Measurements from ENCODE around the gene LYRM1. TPM values are rescaled to one million over a fixed set of nuclear protein-coding genes. Genes with fewer than 3 reads are reported as not detected.
A peak's percentile ranks its signal among the peaks of the same experiment; 100 is the strongest.

The LYRM1 gene
- total RNA-seq, 2 experiments from 2014 or later, result 26.5 to 28.0 TPM

DNA sequence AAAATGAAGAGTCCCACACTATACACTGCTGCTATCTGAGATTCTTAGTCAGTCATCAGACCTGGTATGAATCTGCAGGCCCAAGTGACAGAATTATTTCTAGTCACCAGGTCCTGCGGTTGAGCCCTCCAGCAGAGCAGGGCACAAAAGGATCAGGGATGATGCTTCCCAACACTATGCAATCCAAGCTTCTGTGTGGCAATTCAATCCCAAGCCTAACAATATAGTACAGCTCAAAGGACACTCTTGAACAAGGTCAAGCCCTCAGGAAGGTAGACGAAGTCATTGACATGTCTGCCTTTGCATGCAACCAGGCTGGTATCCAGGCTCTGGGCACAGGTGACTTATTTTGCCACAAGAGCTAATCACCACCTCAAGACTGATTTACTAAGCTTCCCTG is 6.2 kb upstream of the LYRM1 start:
- no peak overlapping the region for H3K4me3 Mint-ChIP-seq
- no peak for DNase-seq
- H3K27me3 Mint-ChIP-seq, result no peaks in the 10 kb centered on the region
- no peak overlapping the region for H3K27ac Mint-ChIP-seq
- intact Hi-C loops (cut with micrococcal nuclease), result no loop called here
- POLR2A ChIA-PET, result no interaction called here
- H3K9me3 Mint-ChIP-seq, result no peaks in the 10 kb centered on the region
- H3K36me3 Mint-ChIP-seq, result peaks cover 22% of the 10 kb centered on the region
- CTCF ChIA-PET, result no interaction called here
- peaks cover 28% of the 10 kb centered on the region for H3K4me1 Mint-ChIP-seq (ENCODE audit: low read depth)

DNA sequence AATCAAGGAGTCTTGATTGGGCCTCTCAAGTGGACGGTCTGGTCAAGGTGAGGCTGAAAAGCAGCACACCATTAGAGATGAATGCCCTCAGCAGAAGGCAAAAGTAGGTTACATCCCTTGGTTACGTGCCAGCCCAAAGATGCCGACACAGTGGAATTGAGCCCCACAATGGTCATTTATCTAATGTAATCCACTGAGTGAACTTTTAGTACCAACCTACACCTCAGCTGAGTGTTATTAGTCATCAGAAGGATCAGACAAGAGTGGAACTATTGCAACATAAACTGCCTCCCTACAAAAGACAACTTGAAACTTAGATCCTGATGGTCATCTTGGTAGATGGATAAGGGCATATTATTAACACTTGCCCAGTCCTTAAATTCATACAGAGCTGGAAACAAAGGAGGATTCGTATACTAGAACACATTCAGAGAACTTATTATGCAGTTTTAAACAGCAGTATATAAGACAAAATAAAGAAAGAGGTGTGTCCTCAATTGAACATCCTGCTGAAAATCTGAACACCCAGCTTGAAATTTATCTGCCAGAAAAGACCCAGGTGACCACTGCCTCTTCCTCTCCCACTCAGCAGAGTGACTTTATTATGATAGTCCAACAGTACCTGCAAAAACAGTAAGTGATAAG is 3.2 kb upstream of the LYRM1 start:
- Mint-ChIP-seq H3K36me3 (peaks cover 27% of the 10 kb centered on the region), H3K27ac (no peak overlapping the region), H3K4me1 (ENCODE audit: low read depth) (peaks cover 42% of the 10 kb centered on the region), H3K4me3 (no peak overlapping the region), H3K27me3 (no peaks in the 10 kb centered on the region), H3K9me3 (no peaks in the 10 kb centered on the region)
- intact Hi-C loops (cut with micrococcal nuclease), result no loop called here
- DNase-seq, result no peak
- POLR2A ChIA-PET, result interaction anchor here (1.6 kb wide), 1 partner anchor 23 kb away, joined by 3 read pairs; no protein-coding TSS in a partner anchor
- CTCF ChIA-PET, result no interaction called here

DNA sequence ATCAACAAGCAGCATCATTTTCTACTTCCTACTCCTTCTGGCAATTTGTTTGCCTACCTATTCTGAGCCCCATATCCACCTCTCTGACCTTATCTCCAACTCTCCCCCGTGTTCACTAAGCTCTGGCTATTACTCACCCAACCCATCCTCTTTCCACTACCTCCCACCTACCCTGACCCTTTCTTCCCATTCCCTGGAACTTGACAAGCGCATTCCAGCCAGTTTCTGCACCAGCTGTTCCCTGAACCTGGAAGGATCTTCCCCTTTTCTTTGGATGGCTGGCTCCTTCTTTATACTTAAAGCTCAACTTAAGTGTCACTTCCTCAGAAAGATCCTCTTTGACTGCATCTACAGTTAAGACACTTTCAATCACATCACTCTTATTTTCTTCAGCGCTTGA is 2.6 kb upstream of the LYRM1 start:
- Mint-ChIP-seq H3K27ac (no peak overlapping the region), H3K27me3 (no peaks in the 10 kb centered on the region), H3K4me3 (no peak overlapping the region), H3K9me3 (no peaks in the 10 kb centered on the region), H3K4me1 (ENCODE audit: low read depth) (peaks cover 48% of the 10 kb centered on the region), H3K36me3 (peaks cover 26% of the 10 kb centered on the region)
- intact Hi-C loops (cut with micrococcal nuclease), result no loop called here
- POLR2A ChIA-PET, result interaction anchor here (1.6 to 3.0 kb wide), 2 partner anchors 23 to 157 kb away, joined by 3 to 9 read pairs; partner anchors contain the start of gene THUMPD1
- CTCF ChIA-PET, result no interaction called here
- no peak for DNase-seq

DNA sequence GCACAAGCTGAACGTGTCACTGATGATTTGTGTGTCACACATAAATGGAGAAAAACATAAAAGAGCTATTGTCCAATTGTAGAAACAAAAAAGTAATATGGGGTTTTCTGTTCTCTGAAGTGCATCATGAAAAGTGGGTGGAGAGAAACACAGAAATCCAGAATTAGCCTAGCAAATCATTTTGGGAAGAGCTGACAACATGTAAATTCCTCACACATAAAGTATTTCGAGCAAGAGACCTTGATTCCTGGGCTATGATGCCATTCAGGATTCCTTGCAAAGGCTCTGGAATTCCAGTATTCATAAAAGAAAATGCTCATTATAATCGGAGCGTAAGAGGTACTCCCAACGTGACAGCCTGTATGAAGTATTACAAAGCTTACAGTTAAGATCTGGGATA is 1.5 kb upstream of the LYRM1 start:
- Mint-ChIP-seq H3K27me3 (no peaks in the 10 kb centered on the region), H3K4me1 (ENCODE audit: low read depth) (peaks cover 59% of the 10 kb centered on the region), H3K4me3 (peak overlapping the region; percentile 81), H3K36me3 (peaks cover 27% of the 10 kb centered on the region), H3K9me3 (no peaks in the 10 kb centered on the region), H3K27ac (peak overlapping the region; percentile 93)
- ChIA-PET CTCF (interaction anchor here (1.4 kb wide), 1 partner anchor 49 kb away, joined by 6 read pairs; no protein-coding TSS in a partner anchor), POLR2A (interaction anchor here (1.1 to 3.2 kb wide), 5 partner anchors 11 to 158 kb away, joined by 3 to 28 read pairs (median 9); partner anchors contain the start of gene THUMPD1)
- intact Hi-C loops (cut with micrococcal nuclease), result no loop called here
- DNase-seq, result no peak

DNA sequence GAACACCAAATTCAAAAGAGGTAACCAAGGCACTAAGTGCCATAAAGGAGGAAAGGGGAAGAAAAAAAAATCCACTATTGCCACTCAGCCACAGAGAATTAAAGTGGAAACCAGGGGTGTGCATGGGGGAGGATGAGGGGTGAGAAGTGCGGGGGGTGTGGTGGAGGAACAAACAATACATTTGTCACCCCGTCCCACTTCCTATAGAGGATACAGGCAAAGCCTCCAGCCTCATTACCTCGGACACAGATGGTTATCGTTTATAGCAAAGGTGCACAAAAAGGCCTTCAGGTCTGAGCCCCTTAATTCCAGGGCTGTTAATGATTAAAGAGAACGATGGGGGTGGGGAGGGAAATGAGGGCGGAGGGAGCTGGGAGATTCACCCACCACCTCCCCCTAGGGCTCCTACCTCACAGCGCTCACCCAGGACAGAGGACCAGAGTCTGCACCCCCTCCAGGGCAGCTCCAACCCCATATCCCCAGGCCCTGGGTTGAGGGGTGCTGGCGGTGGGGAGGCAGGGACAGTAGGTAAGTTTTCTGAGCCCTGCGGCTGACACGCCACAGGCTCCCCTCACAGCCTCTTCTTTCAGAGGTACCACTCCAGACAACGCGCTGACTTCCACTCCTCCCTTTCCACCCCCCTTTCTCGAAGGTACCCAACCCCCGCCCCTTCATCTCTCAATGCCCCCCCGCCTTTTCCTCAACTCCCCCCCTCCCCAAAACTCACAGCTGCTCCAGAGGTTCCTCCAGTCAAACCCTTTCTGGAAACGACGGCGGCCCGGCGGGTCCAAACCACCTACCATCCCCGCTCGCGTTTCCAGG is 883 bp upstream of the LYRM1 start:
- Mint-ChIP-seq H3K27me3 (no peaks in the 10 kb centered on the region), H3K4me1 (ENCODE audit: low read depth) (peaks cover 65% of the 10 kb centered on the region), H3K9me3 (no peaks in the 10 kb centered on the region), H3K4me3 (peak overlapping the region; percentile 81), H3K27ac (peak overlapping the region; percentile 93), H3K36me3 (peaks cover 25% of the 10 kb centered on the region)
- POLR2A ChIA-PET, result interaction anchor here (0.7 to 3.2 kb wide), 12 partner anchors 10 to 158 kb away, joined by 3 to 28 read pairs (median 4); partner anchors contain the start of genes ERI2, REXO5 and THUMPD1
- DNase-seq, result no peak
- CTCF ChIA-PET, result interaction anchor here (0.6 to 1.4 kb wide), 4 partner anchors 39 to 100 kb away, joined by 3 to 6 read pairs (median 4); no protein-coding TSS in a partner anchor
- intact Hi-C loops (cut with micrococcal nuclease), result loop anchor here (1.0 to 10.0 kb wide), 5 partner anchors 20 to 405 kb away; partner anchors contain the start of genes ERI2 and REXO5

DNA sequence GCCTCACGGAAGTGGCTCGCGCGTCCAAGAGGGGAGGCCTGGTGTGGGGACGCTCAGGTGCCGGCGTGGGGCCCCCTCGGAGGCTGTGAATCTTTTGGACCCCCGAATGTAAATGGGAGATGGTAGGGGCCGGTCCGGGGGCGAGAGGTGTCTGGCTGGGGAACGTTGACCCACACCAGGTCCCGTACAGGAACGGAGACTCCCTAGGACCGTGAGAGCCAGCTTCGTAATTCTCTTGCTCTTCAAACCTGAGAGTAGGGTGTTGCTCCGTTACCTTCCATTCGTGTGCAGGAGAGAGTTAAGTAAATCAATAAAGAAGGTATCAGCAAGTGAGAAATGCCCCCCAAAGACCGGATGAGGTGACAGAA is 481 bp downstream of the LYRM1 start:
- CTCF ChIA-PET, result interaction anchor here (0.5 to 1.2 kb wide), 3 partner anchors 26 to 160 kb away, joined by 3 to 4 read pairs (median 4); no protein-coding TSS in a partner anchor
- DNase-seq, result no peak

DNA sequence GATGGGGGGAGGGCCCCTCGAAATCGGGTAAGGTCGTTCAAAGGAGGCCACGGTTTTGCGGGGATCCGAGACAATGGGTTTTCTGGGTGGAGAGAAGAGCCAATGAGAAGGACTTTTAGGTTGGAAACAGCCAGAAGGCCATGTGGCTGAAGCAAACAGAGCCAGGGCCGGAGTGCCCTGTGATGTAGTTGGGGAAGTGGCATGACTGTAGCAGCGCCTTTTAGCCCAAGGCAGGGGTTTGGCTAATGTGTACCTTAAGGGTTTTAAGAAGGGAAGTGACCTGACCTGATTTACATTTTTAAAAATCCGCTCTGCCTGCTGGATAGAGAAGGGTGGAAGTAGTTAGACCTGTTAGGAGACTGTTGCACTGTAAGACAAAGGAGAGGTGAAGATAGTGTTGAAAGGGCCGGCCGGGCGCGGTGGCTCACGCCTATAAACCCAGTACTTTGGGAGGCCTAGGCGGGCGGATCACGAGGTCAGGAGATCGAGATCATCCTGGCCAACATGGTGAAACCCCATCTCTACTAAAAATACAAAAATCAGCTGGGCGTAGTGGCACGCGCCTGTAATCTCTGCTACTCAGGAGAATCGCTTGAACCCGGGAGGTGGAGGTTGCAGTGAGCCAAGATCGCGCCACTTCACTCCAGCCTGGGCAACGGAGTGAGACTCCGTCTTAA is 1.0 kb downstream of the LYRM1 start:
- peak overlapping the region; percentile 93 for H3K27ac Mint-ChIP-seq
- peaks cover 72% of the 10 kb centered on the region for H3K4me1 Mint-ChIP-seq (ENCODE audit: low read depth)
- intact Hi-C loops (cut with micrococcal nuclease), result loop anchor here (1.0 to 10.0 kb wide), 3 partner anchors 10 to 403 kb away; partner anchors contain the start of genes ERI2 and REXO5
- peak overlapping the region; percentile 81 for H3K4me3 Mint-ChIP-seq
- H3K9me3 Mint-ChIP-seq, result no peaks in the 10 kb centered on the region
- DNase-seq, result peak; percentile 35
- H3K27me3 Mint-ChIP-seq, result no peaks in the 10 kb centered on the region
- ChIA-PET POLR2A (interaction anchor here (1.0 to 3.2 kb wide), 6 partner anchors 8 to 619 kb away, joined by 3 to 28 read pairs (median 6); partner anchors contain the start of genes ERI2 and REXO5), CTCF (interaction anchor here (1.2 kb wide), 1 partner anchor 27 kb away, joined by 4 read pairs; no protein-coding TSS in a partner anchor)
- H3K36me3 Mint-ChIP-seq, result peaks cover 19% of the 10 kb centered on the region

More for the DNA sequence above, 481 bp downstream of the LYRM1 start:
- H3K4me3 Mint-ChIP-seq, result peak overlapping the region; percentile 81
- H3K4me1 Mint-ChIP-seq (ENCODE audit: low read depth), result peaks cover 72% of the 10 kb centered on the region
- H3K9me3 Mint-ChIP-seq, result no peaks in the 10 kb centered on the region
- intact Hi-C loops (cut with micrococcal nuclease), result loop anchor here (1.0 to 10.0 kb wide), 3 partner anchors 10 to 404 kb away; partner anchors contain the start of genes ERI2 and REXO5
- no peaks in the 10 kb centered on the region for H3K27me3 Mint-ChIP-seq
- peak overlapping the region; percentile 93 for H3K27ac Mint-ChIP-seq
- H3K36me3 Mint-ChIP-seq, result peaks cover 19% of the 10 kb centered on the region
- POLR2A ChIA-PET, result interaction anchor here (1.0 to 3.2 kb wide), 5 partner anchors 9 to 619 kb away, joined by 3 to 28 read pairs (median 6); partner anchors contain the start of genes ERI2 and REXO5

DNA sequence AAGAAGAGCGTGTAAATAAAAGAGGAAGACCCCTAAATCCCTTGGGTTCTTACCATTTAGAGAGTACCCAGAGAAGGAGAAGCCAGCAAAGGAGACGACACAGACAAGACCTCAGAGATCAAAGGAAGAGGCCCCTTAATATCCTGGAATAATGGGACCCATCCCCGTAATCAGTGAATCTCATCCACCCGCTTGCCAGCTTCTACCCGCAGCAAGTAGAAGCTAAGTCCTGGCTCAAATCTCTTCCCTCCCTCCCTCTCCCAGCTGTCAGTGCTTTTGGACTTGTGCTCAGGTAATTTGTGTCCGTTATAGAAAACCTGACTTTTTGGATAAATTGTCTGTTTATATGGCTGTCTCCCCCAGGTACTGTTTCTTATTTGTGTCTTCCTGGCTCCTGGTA is 1.9 kb downstream of the LYRM1 start:
- Mint-ChIP-seq H3K36me3 (peaks cover 12% of the 10 kb centered on the region), H3K9me3 (no peaks in the 10 kb centered on the region), H3K4me3 (peak overlapping the region; percentile 3), H3K4me1 (ENCODE audit: low read depth) (peaks cover 63% of the 10 kb centered on the region), H3K27ac (peak overlapping the region; percentile 7), H3K27me3 (no peaks in the 10 kb centered on the region)
- DNase-seq, result no peak
- ChIA-PET CTCF (interaction anchor here (0.6 to 1.3 kb wide), 3 partner anchors 28 to 1398 kb away, joined by 3 read pairs; no protein-coding TSS in a partner anchor), POLR2A (interaction anchor here (1.1 to 1.8 kb wide), 2 partner anchors 28 to 36 kb away, joined by 3 to 7 read pairs; no protein-coding TSS in a partner anchor)
- intact Hi-C loops (cut with micrococcal nuclease), result loop anchor here (10.0 kb wide), 2 partner anchors 98 to 402 kb away; partner anchors contain the start of genes ERI2 and REXO5

DNA sequence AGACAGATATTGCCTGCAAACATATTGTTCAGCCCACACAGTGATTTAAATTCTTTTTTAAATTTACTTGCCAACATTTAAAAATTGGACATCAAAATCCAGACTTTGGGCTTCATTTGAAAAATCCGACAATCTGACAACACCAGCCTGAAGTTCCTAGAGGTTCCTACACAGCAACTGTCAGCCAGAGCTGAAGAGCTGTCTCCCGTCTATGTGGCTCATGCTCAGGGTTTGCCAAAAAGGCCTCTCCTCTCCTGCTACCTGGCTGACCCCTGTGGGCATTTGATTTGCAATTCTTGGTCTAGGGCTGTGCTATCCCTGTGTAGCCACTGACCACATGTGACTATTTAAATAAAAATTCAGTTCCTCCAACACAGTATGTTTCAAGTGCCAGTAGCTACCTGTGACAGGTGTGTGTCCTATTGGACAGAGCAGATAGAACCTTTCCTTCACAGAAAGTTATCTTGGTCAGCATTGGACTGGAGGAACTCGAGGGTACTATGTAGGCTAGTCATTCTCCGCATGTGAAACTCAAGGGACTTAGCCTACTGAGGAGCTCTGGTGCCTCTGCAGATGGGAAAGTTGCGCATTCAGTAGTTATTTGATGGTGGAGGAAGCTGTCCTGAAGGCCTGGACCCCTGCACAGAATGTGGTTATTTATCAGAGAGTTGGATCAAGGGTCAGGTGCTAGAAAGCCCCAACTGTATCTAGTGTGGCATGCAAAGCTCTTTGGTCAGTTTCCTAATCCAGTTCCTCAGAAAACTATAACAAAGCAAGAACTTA is 2.7 kb downstream of the LYRM1 start:
- intact Hi-C loops (cut with micrococcal nuclease), result loop anchor here (10.0 kb wide), 2 partner anchors 99 to 401 kb away; partner anchors contain the start of genes ERI2 and REXO5
- peak overlapping the region; percentile 14 for H3K4me3 Mint-ChIP-seq
- H3K4me1 Mint-ChIP-seq (ENCODE audit: low read depth), result peaks cover 55% of the 10 kb centered on the region
- H3K27me3 Mint-ChIP-seq, result no peaks in the 10 kb centered on the region
- H3K27ac Mint-ChIP-seq, result no peak overlapping the region
- DNase-seq, result no peak
- H3K36me3 Mint-ChIP-seq, result peaks cover 12% of the 10 kb centered on the region
- CTCF ChIA-PET, result interaction anchor here (0.7 to 1.3 kb wide), 2 partner anchors 29 to 103 kb away, joined by 3 read pairs; no protein-coding TSS in a partner anchor
- POLR2A ChIA-PET, result interaction anchor here (0.8 to 1.8 kb wide), 4 partner anchors 25 to 163 kb away, joined by 3 to 5 read pairs (median 3); no protein-coding TSS in a partner anchor
- H3K9me3 Mint-ChIP-seq, result no peaks in the 10 kb centered on the region

DNA sequence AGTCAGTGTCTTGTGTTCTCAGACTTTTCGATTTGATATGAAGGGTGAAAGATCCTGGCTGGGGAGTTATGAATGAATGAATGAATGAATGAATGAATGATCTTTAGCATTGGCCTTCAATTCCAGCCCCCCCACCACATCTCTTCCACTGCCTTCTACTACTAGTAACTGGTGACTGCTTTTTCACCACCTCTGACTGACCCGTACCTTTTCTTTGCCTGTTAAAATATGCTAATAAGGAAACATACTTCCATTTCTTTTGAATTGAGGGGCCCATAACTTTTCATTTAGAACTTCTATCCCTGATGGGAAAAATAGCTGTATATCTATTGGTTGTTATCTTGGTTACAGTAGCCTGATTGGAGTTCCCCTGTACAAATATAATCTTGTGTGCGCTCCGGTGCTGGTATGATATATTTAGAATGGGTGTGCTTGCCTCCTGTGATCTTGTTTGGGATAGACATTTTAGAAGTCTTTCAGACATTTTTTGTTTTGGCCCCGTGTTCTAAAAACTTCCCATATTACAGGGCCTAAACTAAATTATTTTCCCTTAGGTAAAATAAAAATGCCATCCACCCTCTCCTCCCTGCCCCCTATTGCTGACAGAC is 3.4 kb downstream of the LYRM1 start:
- H3K9me3 Mint-ChIP-seq, result no peaks in the 10 kb centered on the region
- DNase-seq, result no peak
- intact Hi-C loops (cut with micrococcal nuclease), result loop anchor here (10.0 kb wide), 2 partner anchors 99 to 401 kb away; partner anchors contain the start of genes ERI2 and REXO5
- H3K27ac Mint-ChIP-seq, result peak overlapping the region; percentile 14
- no peaks in the 10 kb centered on the region for H3K27me3 Mint-ChIP-seq
- ChIA-PET POLR2A (interaction anchor here (0.8 to 1.8 kb wide), 4 partner anchors 26 to 163 kb away, joined by 3 to 5 read pairs (median 3); no protein-coding TSS in a partner anchor), CTCF (interaction anchor here (1.3 kb wide), 1 partner anchor 30 kb away, joined by 3 read pairs; no protein-coding TSS in a partner anchor)
- H3K4me1 Mint-ChIP-seq (ENCODE audit: low read depth), result peaks cover 50% of the 10 kb centered on the region
- peaks cover 12% of the 10 kb centered on the region for H3K36me3 Mint-ChIP-seq
- H3K4me3 Mint-ChIP-seq, result peak overlapping the region; percentile 14

All from activated CD4-positive, alpha-beta memory T cell treated with anti-CD3 and anti-CD28 coated beads for 36 hours (primary cell).